ENCODE measurements around the gene RASSF5. TPM values are rescaled to one million over a fixed set of nuclear protein-coding genes. Genes with fewer than 3 reads are reported as not detected.

RASSF5 gene
- polyA plus RNA-seq, 1 donor from 2014 or later = 4.0 TPM

- no peak overlapping the region for H3K4me2 ChIP-seq (ENCODE audit: low read length)
- H3K36me3 ChIP-seq (ENCODE audit: insufficient read depth, low read length) = no peaks in the 10 kb centered on the region
- H3K27ac ChIP-seq (ENCODE audit: low read length) = no peak overlapping the region
- H3F3A ChIP-seq (ENCODE audit: insufficient read depth, low read length, poor library complexity, severe bottlenecking) = no peaks in the 10 kb centered on the region
- no peaks in the 10 kb centered on the region for H4K20me1 ChIP-seq (ENCODE audit: insufficient read depth)
- H2AFZ ChIP-seq (ENCODE audit: low read depth, low read length) = no peak overlapping the region
- H3K9me2 ChIP-seq (ENCODE audit: insufficient read depth, low read length) = no peaks in the 10 kb centered on the region
- no peaks in the 10 kb centered on the region for H3K79me2 ChIP-seq (replicated peaks; ENCODE audit: insufficient read depth, low read length)
- H3K9me3 ChIP-seq (ENCODE audit: low read length) = no peaks in the 10 kb centered on the region
- no peak for TF ChIP-seq EP300 (conservative IDR thresholded peaks at IDR 0.05; ENCODE audit: poor library complexity, severe bottlenecking)
- TF ChIP-seq RAD21 (conservative IDR thresholded peaks at IDR 0.05) = no peak
- no peak for TF ChIP-seq POLR2AphosphoS5 (IDR thresholded peaks at IDR 0.05)
- TF ChIP-seq CTCF (IDR thresholded peaks at IDR 0.05; ENCODE audit: poor library complexity, severe bottlenecking) = no peak
- no peak for TF ChIP-seq TAF1 (IDR thresholded peaks at IDR 0.05; ENCODE audit: low read depth)
- TF ChIP-seq, protein P1, sequence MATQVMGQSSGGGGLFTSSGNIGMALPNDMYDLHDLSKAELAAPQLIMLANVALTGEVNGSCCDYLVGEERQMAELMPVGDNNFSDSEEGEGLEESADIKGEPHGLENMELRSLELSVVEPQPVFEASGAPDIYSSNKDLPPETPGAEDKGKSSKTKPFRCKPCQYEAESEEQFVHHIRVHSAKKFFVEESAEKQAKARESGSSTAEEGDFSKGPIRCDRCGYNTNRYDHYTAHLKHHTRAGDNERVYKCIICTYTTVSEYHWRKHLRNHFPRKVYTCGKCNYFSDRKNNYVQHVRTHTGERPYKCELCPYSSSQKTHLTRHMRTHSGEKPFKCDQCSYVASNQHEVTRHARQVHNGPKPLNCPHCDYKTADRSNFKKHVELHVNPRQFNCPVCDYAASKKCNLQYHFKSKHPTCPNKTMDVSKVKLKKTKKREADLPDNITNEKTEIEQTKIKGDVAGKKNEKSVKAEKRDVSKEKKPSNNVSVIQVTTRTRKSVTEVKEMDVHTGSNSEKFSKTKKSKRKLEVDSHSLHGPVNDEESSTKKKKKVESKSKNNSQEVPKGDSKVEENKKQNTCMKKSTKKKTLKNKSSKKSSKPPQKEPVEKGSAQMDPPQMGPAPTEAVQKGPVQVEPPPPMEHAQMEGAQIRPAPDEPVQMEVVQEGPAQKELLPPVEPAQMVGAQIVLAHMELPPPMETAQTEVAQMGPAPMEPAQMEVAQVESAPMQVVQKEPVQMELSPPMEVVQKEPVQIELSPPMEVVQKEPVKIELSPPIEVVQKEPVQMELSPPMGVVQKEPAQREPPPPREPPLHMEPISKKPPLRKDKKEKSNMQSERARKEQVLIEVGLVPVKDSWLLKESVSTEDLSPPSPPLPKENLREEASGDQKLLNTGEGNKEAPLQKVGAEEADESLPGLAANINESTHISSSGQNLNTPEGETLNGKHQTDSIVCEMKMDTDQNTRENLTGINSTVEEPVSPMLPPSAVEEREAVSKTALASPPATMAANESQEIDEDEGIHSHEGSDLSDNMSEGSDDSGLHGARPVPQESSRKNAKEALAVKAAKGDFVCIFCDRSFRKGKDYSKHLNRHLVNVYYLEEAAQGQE (IDR thresholded peaks at IDR 0.05; ENCODE audit: borderline replicate concordance) = no peak
- H3K9ac ChIP-seq (ENCODE audit: low read length) = no peak overlapping the region
- H3K27me3 ChIP-seq (ENCODE audit: insufficient read depth, low read depth, low read length) = peaks cover 26% of the 10 kb centered on the region
- H3K4me3 ChIP-seq (ENCODE audit: low read length) = no peak overlapping the region
These were observed 5.5 kb upstream of the RASSF5 start for GRCh38 chr1:206501881-206502280.

GRCh38 chr1:206502403-206502802 is 4.9 kb upstream of the RASSF5 start:
- Histone ChIP-seq H3K27me3 (ENCODE audit: insufficient read depth, low read depth, low read length) (peaks cover 31% of the 10 kb centered on the region), H3K4me2 (ENCODE audit: low read length) (no peak overlapping the region), H2AFZ (ENCODE audit: low read depth, low read length) (no peak overlapping the region), H3K4me3 (ENCODE audit: low read length) (no peak overlapping the region), H3K27ac (ENCODE audit: low read length) (no peak overlapping the region), H3K36me3 (ENCODE audit: insufficient read depth, low read length) (no peaks in the 10 kb centered on the region), H3K9ac (ENCODE audit: low read length) (no peak overlapping the region), H3K79me2 (replicated peaks; ENCODE audit: insufficient read depth, low read length) (no peaks in the 10 kb centered on the region), H3K9me3 (ENCODE audit: low read length) (no peaks in the 10 kb centered on the region), H3F3A (ENCODE audit: insufficient read depth, low read length, poor library complexity, severe bottlenecking) (no peaks in the 10 kb centered on the region), H4K20me1 (ENCODE audit: insufficient read depth) (no peaks in the 10 kb centered on the region), H3K9me2 (ENCODE audit: insufficient read depth, low read length) (no peaks in the 10 kb centered on the region)
- TF ChIP-seq CTCF (IDR thresholded peaks at IDR 0.05; ENCODE audit: poor library complexity, severe bottlenecking) = no peak
- TF ChIP-seq, protein P1 (IDR thresholded peaks at IDR 0.05; ENCODE audit: borderline replicate concordance) = no peak
- TF ChIP-seq MXI1 (conservative IDR thresholded peaks at IDR 0.05; ENCODE audit: poor library complexity, severe bottlenecking) = no peak
- no peak for TF ChIP-seq POLR2AphosphoS5 (IDR thresholded peaks at IDR 0.05)
- TF ChIP-seq TAF1 (IDR thresholded peaks at IDR 0.05; ENCODE audit: low read depth) = no peak
- no peak for TF ChIP-seq SMC3 (conservative IDR thresholded peaks at IDR 0.05; ENCODE audit: poor library complexity)
- no peak for TF ChIP-seq EZH2 (IDR thresholded peaks at IDR 0.05; ENCODE audit: borderline replicate concordance, insufficient read depth, low read length, poor library complexity, severe bottlenecking)
- no peak for TF ChIP-seq EP300 (conservative IDR thresholded peaks at IDR 0.05; ENCODE audit: poor library complexity, severe bottlenecking)
- no peak for TF ChIP-seq RAD21 (conservative IDR thresholded peaks at IDR 0.05)

Measured in neural cell (in vitro differentiated cells).